NCI-H2196 (cell line): ENCODE results near the gene EPHA2.
"Not testable (repeated sequence)": the region's sequence is repeated elsewhere in the genome, so short reads cannot be mapped to it uniquely, and the experiment has no call there.

Experiments
- DNase-seq: peaks from one replicate; lab custom pipeline; 2025; ENCODE audit not compliant: unreplicated experiment; lab: John Stamatoyannopoulos, UW

The EPHA2 gene

GRCh38 chr1:16168622-16169360 lies 12.9 kb upstream of the EPHA2 start:
- DNase-seq: no peak

DNA sequence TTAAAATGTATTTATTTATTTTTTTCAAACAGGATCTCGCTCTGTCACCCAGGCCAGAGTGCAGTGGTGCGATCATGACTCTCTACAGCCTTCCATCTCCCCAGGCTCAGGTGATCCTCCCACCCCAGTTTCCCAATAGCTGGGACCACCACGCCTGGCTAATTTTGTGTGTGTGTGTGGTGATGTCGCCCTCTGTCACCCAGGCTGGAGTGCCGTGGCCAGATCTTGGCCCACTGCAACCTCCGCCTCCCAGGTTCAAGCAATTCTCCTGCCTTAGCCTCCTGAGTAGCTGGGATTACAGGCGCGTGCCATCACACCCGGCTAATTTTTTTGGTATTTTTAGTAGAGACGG lies 12.3 kb upstream of the EPHA2 start:
- DNase-seq: not testable (repeated sequence)

- DNase-seq: no peak
These were observed 11.7 kb upstream of the EPHA2 start for GRCh38 chr1:16167331-16168143.

GRCh38 chr1:16166117-16166516 lies 10.2 kb upstream of the EPHA2 start:
- DNase-seq: no peak

DNA sequence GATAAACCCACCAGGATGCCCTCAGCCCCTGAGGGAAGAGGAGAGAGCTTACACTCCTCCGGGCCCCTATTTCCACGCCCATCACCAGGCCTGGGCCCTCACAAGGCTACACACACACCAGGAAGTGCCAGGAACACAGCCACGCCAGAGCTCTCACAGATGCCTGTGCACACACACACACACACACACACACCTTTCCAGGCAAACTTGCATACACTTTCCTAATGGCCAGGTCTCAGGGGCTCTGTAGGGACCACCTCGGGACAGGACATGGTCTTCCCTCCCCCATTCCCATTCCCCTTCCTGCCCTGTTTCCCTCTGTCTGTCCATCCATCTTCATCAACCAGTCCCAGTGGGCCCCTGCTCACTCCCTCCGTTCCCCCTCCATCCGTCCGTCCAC lies 9.7 kb upstream of the EPHA2 start:
- DNase-seq: peak; percentile 24

DNA sequence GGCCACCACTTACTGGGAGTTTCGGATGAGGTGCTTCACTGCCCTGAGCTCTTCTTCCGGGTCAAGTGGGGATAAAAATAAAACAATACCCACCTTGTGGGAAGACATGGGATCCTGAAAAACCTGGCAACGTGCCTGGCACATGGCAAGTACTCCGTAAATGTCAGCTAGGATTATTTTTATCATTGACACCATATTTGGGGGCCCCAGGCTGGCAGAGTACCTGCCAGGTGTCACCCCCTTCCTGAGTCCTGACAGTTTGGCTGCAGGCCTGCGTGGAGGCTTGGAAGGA lies 9.2 kb upstream of the EPHA2 start:
- DNase-seq: peak; percentile 32

GRCh38 chr1:16164213-16165072 lies 8.6 kb upstream of the EPHA2 start:
- peak; percentile 70 for DNase-seq

- not testable (repeated sequence) for DNase-seq
These were observed 7.8 kb upstream of the EPHA2 start for GRCh38 chr1:16163608-16164212.

DNA sequence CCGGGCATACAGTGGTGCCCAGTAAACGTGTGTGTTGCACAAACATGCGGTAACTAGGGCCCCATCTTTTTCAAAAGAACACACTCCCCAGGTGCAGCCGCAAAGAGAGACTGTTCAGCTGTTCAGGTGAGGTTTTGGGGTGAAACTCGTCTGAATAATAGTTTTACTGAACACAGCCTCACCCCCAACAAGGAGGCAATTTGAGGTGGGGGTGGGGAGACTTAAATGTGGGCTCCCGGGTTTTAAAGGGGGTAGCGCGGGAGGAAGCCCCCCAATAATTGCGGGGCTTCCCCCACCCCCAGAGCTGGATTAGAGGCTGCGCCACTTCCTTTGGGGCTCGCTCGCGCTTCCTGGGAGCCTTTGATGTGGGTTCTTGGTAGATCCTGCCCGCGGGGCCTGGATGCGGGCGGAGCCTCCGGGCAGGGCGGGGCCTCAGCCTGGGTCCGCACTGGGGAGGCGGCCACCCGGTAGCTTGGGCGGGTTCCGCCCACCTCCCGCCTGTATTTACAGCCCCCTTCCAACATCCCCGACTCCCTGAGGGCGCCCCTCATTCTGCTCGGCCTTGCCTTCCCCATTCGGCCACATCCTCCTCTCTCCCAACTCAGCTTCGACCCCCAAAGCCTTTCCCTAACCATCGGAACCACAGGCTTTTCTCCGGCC lies 6.4 kb upstream of the EPHA2 start:
- DNase-seq: no peak

DNA sequence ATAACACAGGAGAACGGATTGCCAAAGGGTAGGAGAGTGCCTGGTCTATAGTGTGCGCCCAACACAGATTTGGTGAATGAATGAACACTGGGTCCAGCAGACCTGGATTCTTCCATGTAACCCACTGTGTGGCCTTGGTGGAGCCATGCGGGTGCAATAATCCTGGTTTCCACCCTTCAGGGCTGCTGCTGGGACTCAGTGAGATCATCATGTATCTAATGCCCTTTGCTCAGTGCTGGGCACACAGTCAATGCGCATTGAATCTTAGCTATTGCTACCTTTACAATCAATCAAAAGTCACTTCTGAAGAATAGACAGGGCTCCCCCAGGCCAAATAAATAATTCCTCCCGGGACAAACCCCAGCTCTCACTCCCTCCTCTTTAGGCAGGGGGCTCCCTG lies 5.8 kb upstream of the EPHA2 start:
- no peak for DNase-seq

DNA sequence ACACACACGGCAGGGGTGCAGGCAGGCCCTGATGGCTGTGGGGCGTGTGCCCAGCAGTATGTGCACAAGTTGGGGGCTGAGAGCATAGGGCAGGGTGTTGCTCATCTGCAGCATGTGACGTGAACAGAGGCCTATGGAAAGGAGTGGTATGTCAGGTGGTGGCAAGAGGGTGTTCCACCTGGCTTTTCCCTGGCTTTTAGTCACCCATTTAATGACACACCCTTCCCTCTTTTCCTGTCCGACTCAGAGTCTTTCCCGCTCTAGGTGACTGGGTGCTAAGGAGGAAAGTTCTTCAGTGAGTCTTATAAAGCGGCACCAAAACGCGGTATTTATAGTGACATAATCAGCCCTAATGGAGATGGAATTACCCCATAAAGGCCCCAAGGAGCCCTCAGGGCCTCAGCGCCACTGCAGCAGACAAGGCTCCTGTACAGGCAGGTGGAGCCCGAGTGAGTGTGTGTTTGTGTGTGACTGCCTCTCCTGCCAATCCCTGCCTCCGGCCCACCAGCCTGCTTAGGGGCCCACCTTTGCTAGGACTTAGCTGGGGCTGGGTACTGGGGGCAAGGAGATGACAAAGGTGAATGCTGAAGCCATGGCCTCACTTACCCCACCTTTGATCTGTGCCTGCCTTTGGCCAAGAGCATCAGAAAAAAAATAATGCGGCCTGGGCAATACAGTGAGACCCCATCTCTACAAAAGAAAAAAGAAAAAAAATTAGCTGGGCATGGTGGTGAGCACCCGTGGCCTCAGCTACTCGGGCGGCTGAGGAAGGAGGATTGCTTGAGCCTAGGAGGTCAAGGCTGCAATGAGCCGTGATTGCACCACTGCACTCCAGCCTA lies 3.3 kb upstream of the EPHA2 start:
- DNase-seq: no peak

GRCh38 chr1:16158025-16158424 lies 2.2 kb upstream of the EPHA2 start:
- no peak for DNase-seq

GRCh38 chr1:16156848-16157495 lies 1.1 kb upstream of the EPHA2 start:
- DNase-seq: no peak

DNA sequence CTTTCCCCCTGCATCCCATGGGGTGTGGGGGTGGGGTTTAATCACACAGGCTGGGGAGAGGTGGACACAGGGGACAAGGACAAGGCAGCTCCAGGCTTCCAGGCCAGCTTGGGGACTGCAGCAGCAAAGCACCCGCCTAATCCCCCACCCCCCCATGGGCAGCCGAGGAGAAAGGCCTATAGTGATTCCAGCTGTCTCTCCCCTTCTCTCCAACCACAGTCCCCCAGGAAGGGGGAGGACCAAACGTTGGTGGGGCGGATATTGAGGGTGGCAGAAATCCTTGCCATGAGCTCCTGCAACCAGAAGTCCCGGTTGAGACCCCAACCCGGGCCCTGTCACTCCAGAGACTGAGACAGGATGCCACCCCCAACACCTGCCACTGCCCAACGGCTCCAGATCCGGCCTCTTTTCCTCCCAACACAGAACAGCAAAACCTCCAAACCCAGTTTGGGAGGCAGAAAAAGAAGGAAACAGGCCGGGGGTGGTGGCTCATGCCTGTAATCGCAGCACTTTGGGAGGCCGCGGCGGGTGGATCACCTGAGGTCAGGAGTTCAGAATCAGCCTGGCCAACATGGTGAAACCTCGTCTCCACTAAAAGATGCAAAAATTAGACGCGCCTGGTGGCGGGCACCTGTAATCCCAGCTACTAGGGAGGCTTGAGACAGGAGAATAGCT lies 1.7 kb downstream of the EPHA2 start:
- DNase-seq: no peak

DNA sequence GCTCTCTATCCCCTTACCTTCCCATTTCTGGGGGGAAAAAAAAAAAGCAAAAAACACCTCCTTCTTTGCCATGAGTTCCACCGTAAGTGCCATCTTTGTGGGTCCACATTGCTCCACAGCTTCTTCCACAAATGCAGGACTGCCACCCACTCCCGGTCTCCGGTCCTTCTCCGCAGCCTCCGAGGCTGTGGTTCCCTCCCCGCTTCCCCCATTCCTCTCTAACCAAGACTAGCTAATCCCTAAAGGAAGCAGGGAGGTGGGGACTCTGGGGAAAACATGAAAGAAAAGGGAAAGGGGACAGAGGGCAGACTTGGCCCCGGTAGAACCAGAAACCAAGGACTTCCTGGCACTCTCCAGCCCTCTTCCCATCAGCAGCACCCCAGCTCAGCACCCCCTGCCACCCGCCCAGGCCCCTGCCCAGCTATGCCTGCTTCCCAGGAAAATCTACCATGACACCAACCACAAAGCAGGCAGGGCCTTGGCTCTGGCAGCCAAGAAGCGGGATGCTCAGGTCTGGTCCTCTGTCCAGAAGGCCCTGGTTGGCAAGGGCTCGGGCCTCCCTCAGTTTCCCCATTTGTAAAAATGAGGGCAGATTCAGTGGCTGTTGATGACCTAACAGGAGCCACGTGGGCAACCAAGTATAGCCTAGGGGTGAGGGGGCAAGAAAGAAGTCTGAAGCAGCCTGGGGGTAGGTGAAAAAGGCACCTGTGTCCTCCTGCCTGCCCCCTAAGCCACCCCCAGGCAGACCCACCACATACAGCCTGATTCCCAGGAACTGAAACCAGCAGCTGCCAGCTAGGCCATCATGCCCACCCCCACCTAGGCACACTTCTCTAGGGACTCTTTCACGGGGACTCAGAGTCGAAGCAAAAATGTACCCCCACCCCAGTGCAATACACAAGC lies 2.5 kb downstream of the EPHA2 start:
- DNase-seq: no peak

DNA sequence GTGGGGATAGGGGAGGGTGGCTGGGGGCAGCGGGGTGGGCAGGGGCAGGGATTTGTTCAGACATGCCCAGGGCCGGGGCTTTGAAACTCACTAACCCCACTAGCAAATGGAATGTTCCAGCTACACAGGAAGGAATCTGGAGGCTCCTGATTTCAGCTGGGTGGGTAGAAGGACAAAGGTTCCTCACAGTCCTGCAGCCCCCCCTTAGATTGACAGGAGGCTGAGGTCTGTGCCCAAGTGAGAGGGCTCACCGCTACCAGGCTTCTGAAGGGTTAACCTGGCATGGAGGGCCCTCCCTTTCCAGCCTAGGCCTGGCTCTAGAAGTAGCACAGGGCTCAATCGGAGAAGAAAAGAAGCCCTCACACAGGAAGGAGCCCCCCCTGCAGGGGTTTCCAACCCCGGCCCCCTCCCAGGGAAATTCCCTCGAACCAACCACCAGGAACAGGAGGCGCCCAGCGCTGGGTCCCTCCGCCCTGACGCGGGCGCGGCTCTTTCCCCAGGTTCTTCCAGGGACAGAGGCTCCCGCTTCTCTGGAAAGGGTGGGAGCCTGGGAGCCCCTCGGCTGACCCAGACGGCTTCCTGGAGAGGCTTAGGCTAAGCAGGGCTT lies 3.3 kb downstream of the EPHA2 start:
- DNase-seq: no peak

GRCh38 chr1:16151995-16152384 lies 3.9 kb downstream of the EPHA2 start:
- DNase-seq: no peak
